ENCODE data around the gene DYNLRB1. TPM values are rescaled to one million over a fixed set of nuclear protein-coding genes. Genes with fewer than 3 reads are reported as not detected.

Gene DYNLRB1
- total and polyA plus RNA-seq, 2 of the 13 experiments (the other 11 are each of a cell fraction or from before 2014, with no cell fraction given): 140 to 244 TPM

GRCh38 chr20:34516247-34517113 is at the start of gene DYNLRB1 (continued):
- TF ChIP-seq ZNF318 (CRISPR knock-in tag; IDR thresholded peaks at IDR 0.05) (no peak; the same call in 1 of the 2 replicates), AKAP8 (CRISPR knock-in tag; IDR thresholded peaks at IDR 0.05) (no peak), ZNF549 (CRISPR knock-in tag; IDR thresholded peaks at IDR 0.05) (no peak), ZNF260 (CRISPR knock-in tag; IDR thresholded peaks at IDR 0.05; ENCODE audit: borderline replicate concordance, low read depth) (no peak), ELF3 (CRISPR knock-in tag; IDR thresholded peaks at IDR 0.05) (peak; percentile 71), POGK (CRISPR knock-in tag; conservative IDR thresholded peaks at IDR 0.05) (peak; percentile 48; the same call in 1 of the 2 replicates), MED8 (CRISPR knock-in tag; IDR thresholded peaks at IDR 0.05; ENCODE audit: insufficient replicate concordance) (no peak), GRHL1 (CRISPR knock-in tag; conservative IDR thresholded peaks at IDR 0.05) (no peak), NR3C1 (CRISPR knock-in tag; IDR thresholded peaks at IDR 0.05) (no peak; the same call in 1 of the 2 replicates), HES4 (CRISPR knock-in tag; IDR thresholded peaks at IDR 0.05; ENCODE audit: borderline replicate concordance) (peak; percentile 89; the same call in 1 of the 2 replicates), ZMAT5 (CRISPR knock-in tag; IDR thresholded peaks at IDR 0.05; ENCODE audit: borderline replicate concordance, low read depth) (no peak), STAT6 (CRISPR knock-in tag; IDR thresholded peaks at IDR 0.05; ENCODE audit: borderline replicate concordance) (0 out of 2 replicates have a peak, but pooled peaks have one; percentile 37)

All from HepG2 (cell line).